BLaER1 treated with 17β-estradiol and CSF1 and Interleukin-3, amounts not matched to agents 10 nM and 100 nM (cell line): Measurements from ENCODE around the gene KLK14.

ENCODE experiments used
- H3K27ac ChIP-seq, 11 experiments: shearing (Covaris generic); formaldehyde crosslinking; 2 replicates each; pipeline ENCODE4 v1.8.1; 2022
- H3K27me3 ChIP-seq, 11 experiments: shearing (Covaris generic); formaldehyde crosslinking; 2 replicates each; pipeline ENCODE4 v1.8.1; 2022
- H3K36me3 ChIP-seq, 11 experiments: shearing (Covaris generic); formaldehyde crosslinking; 2 replicates each; pipeline ENCODE4 v1.8.1; 2022
- H3K4me1 ChIP-seq, 10 experiments: shearing (Covaris generic); formaldehyde crosslinking; 2 replicates each; pipeline ENCODE4 v1.8.1; 2022
- H3K4me2 ChIP-seq, 11 experiments: shearing (Covaris generic); formaldehyde crosslinking; 2 replicates each; pipeline ENCODE4 v1.8.1; 2022
- H3K4me3 ChIP-seq, 10 experiments: shearing (Covaris generic); formaldehyde crosslinking; 2 replicates each; pipeline ENCODE4 v1.8.1; 2022
- H3K9ac ChIP-seq, 11 experiments: shearing (Covaris generic); formaldehyde crosslinking; 2 replicates each; pipeline ENCODE4 v1.8.1; 2022
- H3K9me3 ChIP-seq, 11 experiments: shearing (Covaris generic); formaldehyde crosslinking; replicated peaks in 1 of 11; 2 replicates each; pipeline ENCODE4 v1.8.1; 2022
- H4K20me1 ChIP-seq, 11 experiments: shearing (Covaris generic); formaldehyde crosslinking; 2 replicates each; pipeline ENCODE4 v1.8.1; 2022
- Cebpa-rat ChIP-seq, 11 experiments: shearing (Covaris generic); IDR thresholded peaks; 2 replicates each; pipeline ENCODE4 v1.8.1; 2022

Gene KLK14

DNA sequence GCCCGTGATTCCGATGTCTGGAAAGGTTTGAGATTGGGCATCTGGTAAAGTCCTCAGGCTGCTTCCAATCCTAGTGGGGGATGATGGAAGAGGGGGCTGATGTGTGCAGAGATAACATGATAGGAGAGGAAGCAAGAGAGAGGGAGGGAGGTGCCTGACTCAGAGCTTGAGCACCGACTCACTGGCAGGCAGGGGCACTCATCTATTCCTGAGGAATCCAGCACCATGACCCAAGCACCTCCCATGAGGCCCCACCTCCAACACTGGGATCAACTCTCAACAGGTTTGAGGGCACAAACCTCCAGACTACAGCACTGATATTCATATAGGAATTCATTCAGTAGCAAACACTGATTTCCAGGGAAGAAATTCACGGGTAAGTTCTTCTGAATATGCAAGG, 36.4 kb upstream of the KLK14 start:
- H3K4me1 ChIP-seq: peaks cover 33 to 100% (median 68%) of the 10 kb centered on the region in 10 experiments
- no peaks in the 10 kb centered on the region for H3K9me3 ChIP-seq
- H3K27ac ChIP-seq: peak overlapping the region in 9 of 11 experiments; percentile 87 to 98 (median 95); a peak in 15 of 22 replicates
- no peak for TF ChIP-seq Cebpa-rat (IDR thresholded peaks at IDR 0.05)
- H3K4me2 ChIP-seq: peak overlapping the region in 9 of 11 experiments; percentile 0 to 100 (median 94); a peak in 13 of 22 replicates
- no peaks in the 10 kb centered on the region for H4K20me1 ChIP-seq
- no peaks in the 10 kb centered on the region for H3K27me3 ChIP-seq
- H3K36me3 ChIP-seq: no peaks in the 10 kb centered on the region
- H3K9ac ChIP-seq: peak overlapping the region in 5 of 11 experiments; percentile 8 to 71 (median 62); a peak in 6 of 22 replicates
- peak overlapping the region in 2 of 10 experiments; percentile 2 to 22; a peak in 2 of 20 replicates for H3K4me3 ChIP-seq

DNA sequence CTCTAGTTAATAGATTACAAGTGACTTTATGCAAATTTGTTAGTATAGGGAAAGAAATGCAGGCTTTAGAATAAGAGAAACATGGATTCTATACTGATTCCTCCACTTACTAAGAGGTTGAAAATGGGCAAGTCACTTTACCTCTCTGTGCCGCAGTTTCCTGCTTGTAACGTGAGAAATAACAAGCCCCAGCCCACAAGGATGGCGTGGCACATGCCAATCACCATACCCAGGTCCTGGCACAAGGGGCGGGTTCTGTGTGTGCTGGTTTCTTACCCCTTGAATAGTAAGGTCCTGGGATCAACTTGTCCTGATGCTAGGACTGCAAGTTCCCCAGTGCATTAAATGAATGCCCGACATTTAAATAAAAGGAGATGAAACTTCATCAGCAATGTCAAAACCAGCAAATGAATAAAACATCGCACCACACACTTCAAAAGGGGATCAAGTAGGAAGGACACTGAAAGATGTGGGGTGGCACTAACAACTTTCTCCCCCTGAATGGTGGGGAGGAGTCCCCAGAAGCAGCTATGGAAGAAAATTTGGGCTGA, 34.1 kb upstream of the KLK14 start:
- Histone ChIP-seq H3K4me1 (peaks cover 10 to 100% (median 66%) of the 10 kb centered on the region in 10 experiments), H3K4me3 (no peak overlapping the region), H3K27me3 (no peaks in the 10 kb centered on the region), H3K9me3 (no peaks in the 10 kb centered on the region), H3K9ac (no peak overlapping the region; a peak in 1 of 22 replicates), H3K4me2 (peak overlapping the region in 4 of 11 experiments; percentile 19 to 100 (median 92); a peak in 6 of 22 replicates), H4K20me1 (no peaks in the 10 kb centered on the region), H3K27ac (peak overlapping the region in 2 of 11 experiments; percentile 19 to 81; a peak in 1 of 22 replicates), H3K36me3 (no peaks in the 10 kb centered on the region)
- TF ChIP-seq Cebpa-rat (IDR thresholded peaks at IDR 0.05): no peak

GRCh38 chr19:51114087-51114729, 31.5 kb upstream of the KLK14 start:
- no peaks in the 10 kb centered on the region for H3K9me3 ChIP-seq
- no peaks in the 10 kb centered on the region for H3K36me3 ChIP-seq
- H3K4me3 ChIP-seq: no peak overlapping the region
- peak overlapping the region in 5 of 11 experiments; percentile 15 to 63 (median 50); a peak in 9 of 22 replicates for H3K9ac ChIP-seq
- H3K4me2 ChIP-seq: peak overlapping the region in 8 of 11 experiments; percentile 2 to 100 (median 78); a peak in 14 of 22 replicates
- TF ChIP-seq Cebpa-rat (IDR thresholded peaks at IDR 0.05): no peak
- H3K27ac ChIP-seq: peak overlapping the region in 8 of 11 experiments; percentile 4 to 81 (median 61); a peak in 12 of 22 replicates
- H3K4me1 ChIP-seq: peaks cover 0 to 100% (median 47%) of the 10 kb centered on the region in 10 experiments; a peak in 18 of 20 replicates
- H3K27me3 ChIP-seq: no peaks in the 10 kb centered on the region; a peak in 1 of 22 replicates
- no peaks in the 10 kb centered on the region for H4K20me1 ChIP-seq

- H4K20me1 ChIP-seq: no peaks in the 10 kb centered on the region; a peak in 1 of 22 replicates
- no peak overlapping the region for H3K9ac ChIP-seq
- no peaks in the 10 kb centered on the region for H3K9me3 ChIP-seq
- no peak for TF ChIP-seq Cebpa-rat (IDR thresholded peaks at IDR 0.05)
- peaks cover 0 to 3% (median 0%) of the 10 kb centered on the region in 11 experiments; a peak in 3 of 22 replicates for H3K27me3 ChIP-seq
- H3K4me1 ChIP-seq: peaks cover 17 to 92% (median 58%) of the 10 kb centered on the region in 10 experiments
- H3K36me3 ChIP-seq: no peaks in the 10 kb centered on the region
- H3K27ac ChIP-seq: peak overlapping the region in 3 of 11 experiments; percentile 57 to 81 (median 81); a peak in 3 of 22 replicates
- H3K4me2 ChIP-seq: peak overlapping the region in 5 of 11 experiments; percentile 70 to 98 (median 86); a peak in 8 of 22 replicates
- H3K4me3 ChIP-seq: no peak overlapping the region
These were observed 28.9 kb upstream of the KLK14 start for GRCh38 chr19:51111606-51112005.

DNA sequence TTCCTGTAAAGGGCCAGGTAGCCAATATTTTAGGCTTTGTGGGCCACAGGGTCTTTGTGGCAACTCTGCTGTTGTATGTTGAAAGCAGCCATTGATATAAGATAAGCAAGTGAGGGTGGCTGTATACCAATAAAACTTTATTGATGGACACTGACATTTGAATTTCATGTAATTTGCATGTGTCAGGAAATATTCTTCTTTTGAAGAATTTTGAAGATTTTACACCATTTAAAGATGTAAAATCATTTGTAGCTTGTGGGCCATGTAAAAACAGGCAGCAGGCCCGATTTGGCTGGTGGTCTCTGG, 27.9 kb upstream of the KLK14 start:
- Histone ChIP-seq H3K27ac (no peak overlapping the region), H3K9me3 (no peaks in the 10 kb centered on the region), H3K4me1 (peaks cover 17 to 92% (median 60%) of the 10 kb centered on the region in 10 experiments), H3K36me3 (peaks cover 0 to 7% (median 3%) of the 10 kb centered on the region in 11 experiments; a peak in 10 of 22 replicates), H4K20me1 (peaks cover 0 to 7% (median 0%) of the 10 kb centered on the region in 11 experiments; a peak in 3 of 22 replicates), H3K9ac (no peak overlapping the region), H3K27me3 (peaks cover 0 to 3% (median 0%) of the 10 kb centered on the region in 11 experiments; a peak in 3 of 22 replicates), H3K4me3 (no peak overlapping the region), H3K4me2 (peak overlapping the region in 3 of 11 experiments; percentile 86 to 98 (median 86); a peak in 5 of 22 replicates)
- no peak for TF ChIP-seq Cebpa-rat (IDR thresholded peaks at IDR 0.05)

DNA sequence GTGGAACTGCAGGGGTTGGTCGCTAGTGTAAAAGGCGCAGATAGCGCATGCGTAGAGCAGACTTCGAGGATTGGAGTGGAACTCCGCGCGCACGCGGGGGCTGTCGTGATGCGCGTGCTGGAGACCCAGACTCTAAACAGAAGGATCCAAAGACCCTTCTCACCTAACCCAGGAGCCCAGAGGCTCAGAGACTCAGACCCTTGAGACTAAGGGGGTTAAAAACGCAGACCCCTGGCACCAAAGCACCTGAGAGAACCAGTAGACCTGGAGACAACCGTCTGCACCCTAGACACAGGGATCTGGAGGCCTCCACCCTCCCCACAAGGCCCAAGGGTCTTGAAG, 26.1 kb upstream of the KLK14 start:
- peak overlapping the region; percentile 75 to 99 (median 90) for H3K4me2 ChIP-seq
- peaks cover 0 to 3% (median 0%) of the 10 kb centered on the region in 11 experiments; a peak in 3 of 22 replicates for H3K27me3 ChIP-seq
- TF ChIP-seq Cebpa-rat (IDR thresholded peaks at IDR 0.05): no peak
- peaks cover 17 to 90% (median 46%) of the 10 kb centered on the region in 10 experiments for H3K4me1 ChIP-seq
- H3K9me3 ChIP-seq: no peaks in the 10 kb centered on the region
- peak overlapping the region; percentile 67 to 85 (median 78) for H3K4me3 ChIP-seq
- H3K27ac ChIP-seq: peak overlapping the region in 10 of 11 experiments; percentile 21 to 91 (median 54); a peak in 14 of 22 replicates
- H3K9ac ChIP-seq: peak overlapping the region; percentile 53 to 94 (median 86); a peak in 20 of 22 replicates
- H3K36me3 ChIP-seq: peaks cover 15 to 25% (median 18%) of the 10 kb centered on the region in 11 experiments
- H4K20me1 ChIP-seq: peaks cover 0 to 25% (median 8%) of the 10 kb centered on the region in 11 experiments; a peak in 10 of 22 replicates

- Histone ChIP-seq H3K4me3 (peak within 1 kb of the TSS; percentile 67 to 85 (median 78)), H3K27me3 (peaks cover 0 to 3% (median 0%) of the 10 kb centered on the region in 11 experiments; a peak in 3 of 22 replicates), H3K9me3 (no peaks in the 10 kb centered on the region), H3K4me2 (peak within 1 kb of the TSS; percentile 89 to 100 (median 96)), H3K27ac (peak within 1 kb of the TSS; percentile 58 to 94 (median 88)), H4K20me1 (peaks cover 0 to 28% (median 10%) of the 10 kb centered on the region in 11 experiments; a peak in 10 of 22 replicates), H3K4me1 (peaks cover 17 to 88% (median 41%) of the 10 kb centered on the region in 10 experiments), H3K9ac (peak within 1 kb of the TSS; percentile 81 to 94 (median 89)), H3K36me3 (peaks cover 20 to 31% (median 24%) of the 10 kb centered on the region in 11 experiments)
- no peak for TF ChIP-seq Cebpa-rat (IDR thresholded peaks at IDR 0.05)
These were observed 25.5 kb upstream of the KLK14 start, which contains the start of gene CTU1 for GRCh38 chr19:51108066-51108804. Gene CTU1, minus strand, starts transcription at chr19:51108409. Its CDS starts 3,840 bp downstream, at chr19:51104569.

DNA sequence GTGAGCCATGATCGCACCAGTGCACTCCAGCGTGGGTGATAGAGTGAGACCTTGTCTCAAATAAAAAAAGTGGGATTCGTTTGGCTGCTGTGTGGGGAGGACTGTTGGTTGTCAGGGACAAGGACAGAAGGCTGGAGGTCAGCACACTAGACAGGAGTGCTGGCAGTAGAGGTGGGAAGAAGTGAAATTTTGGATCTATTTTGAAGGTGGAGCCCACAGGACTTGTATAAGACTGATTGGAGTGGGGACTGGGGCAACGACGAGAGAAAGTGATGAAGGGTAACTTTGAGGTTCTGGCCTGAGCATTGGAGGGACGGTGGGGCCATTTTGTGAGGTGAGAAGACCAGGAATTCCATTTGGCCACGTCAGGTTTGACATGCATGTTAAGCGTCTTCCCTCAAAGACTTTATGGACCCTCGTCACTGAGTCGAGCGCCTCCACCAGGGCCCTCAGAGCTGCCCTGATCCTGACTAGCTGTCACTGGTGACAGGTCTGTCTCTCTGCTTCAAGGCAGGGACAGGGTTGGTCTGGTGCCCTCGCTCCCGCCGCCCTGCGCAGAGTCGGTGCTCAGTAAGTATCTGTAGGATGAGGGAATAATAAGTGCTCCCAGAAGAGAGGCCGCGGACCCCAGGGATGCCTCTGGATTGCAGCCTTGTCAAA, 24.8 kb upstream of the KLK14 start:
- Histone ChIP-seq H3K36me3 (peaks cover 27 to 38% (median 31%) of the 10 kb centered on the region in 11 experiments), H3K4me1 (peaks cover 17 to 85% (median 34%) of the 10 kb centered on the region in 10 experiments), H3K27me3 (peaks cover 0 to 3% (median 0%) of the 10 kb centered on the region in 11 experiments; a peak in 3 of 22 replicates), H4K20me1 (peaks cover 0 to 35% (median 12%) of the 10 kb centered on the region in 11 experiments; a peak in 11 of 22 replicates), H3K4me2 (peak overlapping the region; percentile 83 to 100 (median 96)), H3K9me3 (no peaks in the 10 kb centered on the region), H3K27ac (peak overlapping the region; percentile 58 to 94 (median 88)), H3K9ac (peak overlapping the region; percentile 81 to 94 (median 89)), H3K4me3 (peak overlapping the region; percentile 67 to 85 (median 78))
- TF ChIP-seq Cebpa-rat (IDR thresholded peaks at IDR 0.05): no peak
